Naive B cell (primary cell): ENCODE results near the gene PDGFRB. TPM values are rescaled to one million over a fixed set of nuclear protein-coding genes. Genes with fewer than 3 reads are reported as not detected.

Experiments used
- ATAC-seq, 2 donors: fragments of 150-1000 bp; cut with Tn5 transposase; 2 replicates each; pipeline ENCODE4 v1.10.0; 2021; ENCODE audit warnings: low read depth in 2 of 2, mild to moderate bottlenecking in 2 of 2, moderate library complexity in 2 of 2
- DNase-seq: peaks from one replicate; pipeline ENCODE4 v3.0.0; 2022
- H3K27ac Mint-ChIP-seq, 6 donors: one replicate each; pipeline ENCODE4 v1.8.0; 2020 to 2022; ENCODE audit warnings: mild to moderate bottlenecking in 6 of 6, mixed read lengths in 6 of 6, moderate library complexity in 5 of 6, inconsistent platforms in 2 of 6
- H3K27me3 Mint-ChIP-seq, 3 donors: one replicate each; pipeline ENCODE4 v1.8.0; 2021 to 2022; ENCODE audit warnings: mixed read lengths in 3 of 3, mild to moderate bottlenecking in 1 of 3
- H3K36me3 Mint-ChIP-seq, 2 donors: one replicate each; pipeline ENCODE4 v1.8.0; 2020 to 2022; ENCODE audit warnings: mixed read lengths in 2 of 2, inconsistent platforms in 1 of 2, mild to moderate bottlenecking in 1 of 2
- H3K4me1 Mint-ChIP-seq, 3 donors: one replicate each; pipeline ENCODE4 v1.8.0; 2020 to 2022; ENCODE audit warnings: mixed read lengths in 3 of 3, inconsistent platforms in 1 of 3, mild to moderate bottlenecking in 1 of 3, moderate library complexity in 1 of 3
- H3K4me3 Mint-ChIP-seq, 8 donors: one replicate each; pipeline ENCODE4 v1.8.0; 2020 to 2022; ENCODE audit warnings: mild to moderate bottlenecking in 8 of 8, mixed read lengths in 8 of 8, moderate library complexity in 8 of 8, inconsistent platforms in 2 of 8
- H3K9me3 Mint-ChIP-seq, 7 donors: one replicate each; pipeline ENCODE4 v1.8.0; 2020 to 2022; ENCODE audit warnings: mixed read lengths in 7 of 7, mild to moderate bottlenecking in 5 of 7, inconsistent platforms in 2 of 7, moderate library complexity in 1 of 7
- polyA plus RNA-seq, 6 donors: library from polyadenylated mRNA; unstranded; fragments of 300-500 nt; fragmentation: Illumina TruSeq; gene quantifications; one replicate each; pipeline ENCODE4 v1.2.3, GENCODE V29; 2021; ENCODE audit warnings: low read depth in 6 of 6

Gene PDGFRB
- polyA plus RNA-seq, 6 donors from 2014 or later, result 0.09 to 1.8 (median 1.1) TPM; not detected in 1

GRCh38 chr5:150144246-150144801 lies 11.3 kb downstream of the PDGFRB start:
- Mint-ChIP-seq H3K36me3 (no peaks in the 10 kb centered on the region), H3K4me1 (peaks cover 0 to 7% (median 2%) of the 10 kb centered on the region in 3 donors), H3K27me3 (peaks cover 0 to 5% (median 0%) of the 10 kb centered on the region in 3 donors), H3K9me3 (no peaks in the 10 kb centered on the region), H3K4me3 (no peak overlapping the region), H3K27ac (peak overlapping the region in 1 of 6 donors; percentile 37)
- DNase-seq (no peak), ATAC-seq (no peak)

- Mint-ChIP-seq H3K27me3 (peaks cover 0 to 5% (median 0%) of the 10 kb centered on the region in 3 donors), H3K36me3 (no peaks in the 10 kb centered on the region), H3K4me3 (no peak overlapping the region), H3K27ac (peak overlapping the region in 2 of 6 donors; percentile 47 to 70), H3K4me1 (peaks cover 0 to 7% (median 2%) of the 10 kb centered on the region in 3 donors), H3K9me3 (no peaks in the 10 kb centered on the region)
- DNase-seq (no peak), ATAC-seq (no peak)
Measured at GRCh38 chr5:150143350-150144245, 12.0 kb downstream of the PDGFRB start.

- Mint-ChIP-seq H3K9me3 (no peaks in the 10 kb centered on the region), H3K4me1 (peaks cover 0 to 7% (median 2%) of the 10 kb centered on the region in 3 donors), H3K36me3 (no peaks in the 10 kb centered on the region), H3K27ac (peak overlapping the region in 1 of 6 donors; percentile 33), H3K4me3 (no peak overlapping the region), H3K27me3 (peaks cover 0 to 5% (median 0%) of the 10 kb centered on the region in 3 donors)
- DNase-seq (no peak), ATAC-seq (no peak)
Measured at GRCh38 chr5:150142959-150143349, 12.7 kb downstream of the PDGFRB start.

DNA sequence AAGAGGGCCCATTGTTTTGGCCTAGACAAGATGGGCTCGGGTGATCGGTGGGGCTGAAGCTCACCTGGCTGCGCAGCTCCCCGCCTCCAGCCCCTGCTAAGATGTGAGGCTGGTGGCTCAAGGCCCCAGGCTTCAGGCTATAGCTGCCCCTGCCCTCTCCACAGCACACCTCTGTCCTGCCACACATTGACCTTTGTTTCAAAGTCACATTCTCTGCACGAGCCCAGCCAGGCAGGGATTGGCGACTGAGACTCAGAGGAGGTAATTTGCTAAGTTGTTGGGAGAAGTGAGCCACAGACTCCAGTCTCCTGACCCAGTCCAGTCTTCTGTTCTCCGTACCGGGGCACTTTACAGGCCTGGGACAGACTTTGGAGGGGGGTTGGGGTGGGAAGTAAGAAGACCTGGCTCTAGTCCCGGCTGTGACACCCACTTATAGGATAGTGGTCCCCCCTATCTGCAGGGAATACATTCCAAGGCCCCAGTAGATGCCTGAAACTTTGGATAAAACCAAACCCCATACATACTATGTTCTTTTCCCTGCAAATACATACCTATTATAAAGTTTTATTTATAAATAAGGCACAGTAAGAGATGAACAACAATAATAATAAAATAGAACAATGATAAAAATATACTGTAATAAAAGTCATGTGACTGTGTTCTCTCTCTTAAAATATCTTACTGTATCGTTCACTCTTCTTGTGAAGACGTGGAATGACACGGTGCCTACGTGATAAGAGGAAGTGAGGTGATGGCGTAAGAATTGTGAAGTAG lies 13.3 kb downstream of the PDGFRB start:
- Mint-ChIP-seq H3K27me3 (peaks cover 0 to 5% (median 0%) of the 10 kb centered on the region in 3 donors), H3K4me3 (no peak overlapping the region), H3K4me1 (peaks cover 0 to 7% (median 2%) of the 10 kb centered on the region in 3 donors), H3K36me3 (no peaks in the 10 kb centered on the region), H3K9me3 (no peaks in the 10 kb centered on the region), H3K27ac (no peak overlapping the region)
- ATAC-seq (no peak), DNase-seq (no peak)

- ATAC-seq (no peak), DNase-seq (no peak)
- Mint-ChIP-seq H3K27ac (no peak overlapping the region), H3K27me3 (peaks cover 0 to 5% (median 0%) of the 10 kb centered on the region in 3 donors), H3K4me3 (no peak overlapping the region), H3K9me3 (no peaks in the 10 kb centered on the region), H3K4me1 (peaks cover 0 to 7% (median 2%) of the 10 kb centered on the region in 3 donors), H3K36me3 (no peaks in the 10 kb centered on the region)
Measured at GRCh38 chr5:150141544-150142184, 14.0 kb downstream of the PDGFRB start.

- DNase-seq, result no peak
- Mint-ChIP-seq H3K9me3 (no peaks in the 10 kb centered on the region), H3K4me1 (peaks cover 0 to 5% (median 2%) of the 10 kb centered on the region in 3 donors), H3K27ac (peak overlapping the region in 1 of 6 donors; percentile 76), H3K4me3 (no peak overlapping the region), H3K36me3 (no peaks in the 10 kb centered on the region), H3K27me3 (peaks cover 0 to 5% (median 0%) of the 10 kb centered on the region in 3 donors)
- ATAC-seq, result no peak
Measured at GRCh38 chr5:150140830-150141229, 14.8 kb downstream of the PDGFRB start.

DNA sequence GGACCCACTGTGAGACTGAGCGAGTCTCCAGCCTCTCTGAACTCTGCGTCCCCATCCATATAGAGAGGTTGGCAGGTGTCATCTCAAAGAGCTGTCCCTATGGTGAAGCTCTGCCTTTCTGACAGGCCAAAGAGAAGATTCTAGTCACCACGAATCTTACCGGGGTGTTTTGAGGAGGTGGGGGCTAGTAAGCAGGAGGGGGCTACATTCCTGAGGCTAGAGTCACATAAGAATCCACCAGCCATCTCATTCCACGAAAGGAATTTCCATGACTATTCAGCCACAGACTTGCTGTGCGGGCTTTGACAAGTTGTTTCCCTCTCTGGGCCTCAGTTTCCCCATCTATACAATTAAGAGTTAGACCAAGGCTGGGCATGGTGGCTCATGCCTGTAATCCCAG lies 16.3 kb downstream of the PDGFRB start:
- Mint-ChIP-seq H3K27ac (no peak overlapping the region), H3K9me3 (no peaks in the 10 kb centered on the region), H3K4me3 (no peak overlapping the region), H3K36me3 (no peaks in the 10 kb centered on the region), H3K27me3 (peaks cover 0 to 4% (median 0%) of the 10 kb centered on the region in 3 donors), H3K4me1 (no peaks in the 10 kb centered on the region)
- DNase-seq, result no peak
- ATAC-seq, result no peak

- no peaks in the 10 kb centered on the region for H3K36me3 Mint-ChIP-seq
- ATAC-seq (no peak), DNase-seq (no peak)
- H3K4me1 Mint-ChIP-seq, result no peaks in the 10 kb centered on the region
- H3K27ac Mint-ChIP-seq, result no peak overlapping the region
- H3K4me3 Mint-ChIP-seq, result no peak overlapping the region
- no peaks in the 10 kb centered on the region for H3K27me3 Mint-ChIP-seq
- H3K9me3 Mint-ChIP-seq, result no peaks in the 10 kb centered on the region
Measured at GRCh38 chr5:150138551-150139265, 16.9 kb downstream of the PDGFRB start.

- ATAC-seq, result no peak
- Mint-ChIP-seq H3K4me1 (no peaks in the 10 kb centered on the region), H3K27ac (no peak overlapping the region), H3K36me3 (no peaks in the 10 kb centered on the region), H3K9me3 (no peaks in the 10 kb centered on the region), H3K27me3 (no peaks in the 10 kb centered on the region), H3K4me3 (no peak overlapping the region)
- no peak for DNase-seq
Measured at GRCh38 chr5:150137997-150138396, 17.6 kb downstream of the PDGFRB start.

DNA sequence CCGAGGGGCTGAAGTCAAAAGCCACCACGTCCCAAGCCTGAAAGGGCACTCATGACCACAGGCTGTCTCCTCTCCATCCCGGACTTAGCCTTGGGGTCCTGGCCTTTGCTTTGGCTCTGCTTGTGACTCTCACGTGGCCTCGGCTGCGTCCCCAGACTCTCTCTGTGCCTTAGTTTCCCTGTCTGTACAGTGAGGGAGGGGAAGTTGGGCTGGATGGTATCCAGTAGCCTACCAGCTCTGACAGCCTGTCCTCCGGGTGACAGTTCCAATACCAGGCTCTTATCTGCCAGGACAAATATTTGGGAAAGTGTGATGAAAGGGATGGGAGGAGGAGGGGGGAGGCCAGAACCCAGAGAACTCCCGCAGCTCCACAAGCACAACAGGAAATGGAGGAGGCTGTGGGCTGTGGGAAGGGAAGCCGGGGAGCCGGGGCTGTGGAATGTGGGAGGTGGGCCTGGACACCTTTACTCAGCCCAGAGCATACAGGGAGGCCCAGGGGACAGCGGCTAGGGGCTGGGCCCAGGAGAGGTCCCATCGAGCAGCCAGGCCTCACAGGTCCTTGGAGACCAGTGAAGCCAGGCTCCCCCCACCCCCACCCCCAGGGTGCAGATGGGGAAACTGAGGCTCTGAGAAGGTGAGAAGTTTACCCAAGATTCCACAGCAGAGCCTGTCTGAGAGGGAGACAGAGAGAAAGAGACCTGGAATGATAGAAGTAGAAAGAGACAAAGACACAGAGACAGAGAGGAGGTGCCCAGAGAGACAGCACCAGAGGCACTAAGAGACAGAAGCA lies 18.3 kb downstream of the PDGFRB start:
- no peaks in the 10 kb centered on the region for H3K36me3 Mint-ChIP-seq
- H3K27me3 Mint-ChIP-seq, result no peaks in the 10 kb centered on the region
- no peaks in the 10 kb centered on the region for H3K4me1 Mint-ChIP-seq
- no peaks in the 10 kb centered on the region for H3K9me3 Mint-ChIP-seq
- ATAC-seq (no peak), DNase-seq (no peak)
- no peak overlapping the region for H3K27ac Mint-ChIP-seq
- H3K4me3 Mint-ChIP-seq, result no peak overlapping the region

- ATAC-seq (no peak), DNase-seq (no peak)
- Mint-ChIP-seq H3K36me3 (no peaks in the 10 kb centered on the region), H3K27ac (no peak overlapping the region), H3K9me3 (no peaks in the 10 kb centered on the region), H3K27me3 (no peaks in the 10 kb centered on the region), H3K4me1 (no peaks in the 10 kb centered on the region), H3K4me3 (no peak overlapping the region)
Measured at GRCh38 chr5:150136305-150137167, 19.1 kb downstream of the PDGFRB start.
